ENCODE results near the gene KRTAP10-7. TPM values are rescaled to one million over a fixed set of nuclear protein-coding genes. Genes with fewer than 3 reads are reported as not detected.
A peak's percentile ranks its signal among the peaks of the same experiment; 100 is the strongest.
"Not testable (repeated sequence)": the region's sequence is repeated elsewhere in the genome, so short reads cannot be mapped to it uniquely, and the experiment has no call there.

KRTAP10-7 gene, protein sequence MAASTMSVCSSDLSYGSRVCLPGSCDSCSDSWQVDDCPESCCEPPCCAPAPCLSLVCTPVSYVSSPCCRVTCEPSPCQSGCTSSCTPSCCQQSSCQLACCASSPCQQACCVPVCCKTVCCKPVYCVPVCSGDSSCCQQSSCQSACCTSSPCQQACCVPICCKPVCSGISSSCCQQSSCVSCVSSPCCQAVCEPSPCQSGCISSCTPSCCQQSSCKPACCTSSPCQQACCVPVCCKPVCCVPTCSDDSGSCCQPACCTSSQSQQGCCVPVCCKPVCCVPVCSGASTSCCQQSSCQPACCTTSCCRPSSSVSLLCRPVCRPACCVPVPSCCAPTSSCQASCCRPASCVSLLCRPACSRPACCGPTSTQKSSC
- not detected for total RNA-seq

DNA sequence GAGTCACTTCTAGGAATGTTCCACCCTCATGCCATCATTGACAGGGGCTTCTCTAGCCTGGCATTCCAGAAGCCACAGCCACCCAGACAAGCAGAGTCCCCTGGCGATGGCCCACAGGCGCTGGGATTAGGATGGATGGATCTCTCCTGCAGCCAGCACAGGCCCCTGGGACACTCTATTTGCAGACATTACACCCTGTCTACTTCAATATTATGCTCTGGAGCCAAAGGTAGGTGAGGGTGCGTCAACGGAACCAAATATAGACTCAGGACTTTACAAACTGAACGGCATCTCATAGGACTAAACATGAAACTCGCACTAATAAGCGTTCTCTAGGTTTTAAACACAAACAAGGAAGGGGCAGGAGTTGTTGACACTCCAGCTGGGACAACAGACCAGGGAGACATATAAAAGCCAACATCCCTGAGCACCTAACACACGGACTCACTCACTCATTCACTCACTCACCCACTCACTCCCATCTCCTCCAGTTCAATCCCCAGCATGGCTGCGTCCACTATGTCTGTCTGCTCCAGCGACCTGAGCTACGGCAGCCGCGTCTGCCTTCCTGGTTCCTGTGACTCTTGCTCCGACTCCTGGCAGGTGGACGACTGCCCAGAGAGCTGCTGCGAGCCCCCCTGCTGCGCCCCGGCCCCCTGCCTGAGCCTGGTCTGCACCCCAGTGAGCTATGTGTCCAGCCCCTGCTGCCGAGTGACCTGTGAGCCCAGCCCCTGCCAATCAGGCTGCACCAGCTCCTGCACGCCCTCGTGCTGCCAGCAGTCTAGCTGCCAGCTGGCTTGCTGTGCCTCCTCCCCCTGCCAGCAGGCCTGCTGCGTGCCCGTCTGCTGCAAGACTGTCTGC lies at the start of gene KRTAP10-7:
KRTAP10-7 (plus strand) TSS at position 480 of the 861 bp plus-strand sequence; CDS start at position 505, 25 bp downstream.
- DNase-seq, H3K27ac ChIP-seq, H3K4me3 ChIP-seq, H3K4me1 ChIP-seq, H3K9me3 ChIP-seq, H3K27me3 ChIP-seq, H3K36me3 ChIP-seq: not testable (repeated sequence)

DNA sequence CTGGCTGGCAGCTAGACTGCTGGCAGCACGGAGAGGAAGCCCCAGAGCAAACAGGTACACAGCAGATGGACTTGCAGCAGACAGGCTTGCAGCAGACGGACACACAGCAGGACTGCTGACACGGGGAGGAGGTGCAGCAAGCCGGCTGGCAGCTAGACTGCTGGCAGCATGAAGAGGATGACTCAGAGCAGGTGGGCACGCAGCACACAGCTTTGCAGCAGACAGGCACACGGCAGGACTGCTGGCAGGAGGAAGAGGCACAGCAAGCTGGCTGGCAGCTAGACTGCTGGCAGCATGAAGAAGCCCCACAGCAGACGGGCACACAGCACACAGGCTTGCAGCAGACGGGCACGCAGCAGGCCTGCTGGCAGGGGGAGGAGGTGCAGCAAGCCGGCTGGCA lies 49.6 kb upstream of the KRTAP10-7 start:
- no peaks in the 10 kb centered on the region for H3K36me3 ChIP-seq

DNA sequence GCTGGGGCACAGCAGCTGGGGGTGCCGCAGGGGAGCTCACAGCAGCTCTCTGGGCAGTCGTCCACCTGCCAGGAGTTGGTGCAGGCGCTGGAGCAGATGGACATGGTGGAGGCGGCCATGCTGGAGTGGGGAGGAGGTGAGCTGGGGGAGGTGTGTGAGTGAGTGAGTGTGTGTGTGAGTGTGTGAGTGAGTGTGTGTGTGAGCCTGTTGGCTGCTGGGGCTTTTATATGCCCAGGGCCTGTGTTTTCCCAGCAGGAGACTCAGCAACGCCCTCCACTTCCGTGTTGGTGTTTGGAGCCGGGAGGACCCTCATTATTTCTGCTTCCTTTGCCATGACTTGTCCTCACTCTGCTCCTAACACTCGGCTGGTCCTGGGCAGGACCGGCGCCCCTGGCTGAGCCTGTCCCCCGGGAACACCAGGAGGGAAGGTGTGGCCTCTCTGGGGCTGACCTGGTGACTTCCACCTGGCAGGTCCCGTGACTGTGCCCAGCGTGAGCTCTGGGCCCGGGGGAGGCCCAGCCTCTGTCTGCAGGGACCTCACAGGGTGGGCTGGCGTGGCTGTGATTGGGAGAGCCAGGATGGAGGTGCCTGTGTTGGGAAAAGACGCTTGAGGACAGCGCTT lies 48.9 kb upstream of the KRTAP10-7 start, which contains the start of gene KRTAP10-2:
KRTAP10-2 (minus strand) TSS at position 166 of the 622 bp plus-strand sequence; CDS start at position 119, 47 bp downstream.
- Histone ChIP-seq H3K27me3 (no peaks in the 10 kb centered on the region), H3K27ac (no peak within 1 kb of the TSS), H3K4me3 (no peak within 1 kb of the TSS), H3K36me3 (no peaks in the 10 kb centered on the region), H3K4me1 (no peaks in the 10 kb centered on the region), H3K9me3 (no peaks in the 10 kb centered on the region)
- TF ChIP-seq, protein P1, sequence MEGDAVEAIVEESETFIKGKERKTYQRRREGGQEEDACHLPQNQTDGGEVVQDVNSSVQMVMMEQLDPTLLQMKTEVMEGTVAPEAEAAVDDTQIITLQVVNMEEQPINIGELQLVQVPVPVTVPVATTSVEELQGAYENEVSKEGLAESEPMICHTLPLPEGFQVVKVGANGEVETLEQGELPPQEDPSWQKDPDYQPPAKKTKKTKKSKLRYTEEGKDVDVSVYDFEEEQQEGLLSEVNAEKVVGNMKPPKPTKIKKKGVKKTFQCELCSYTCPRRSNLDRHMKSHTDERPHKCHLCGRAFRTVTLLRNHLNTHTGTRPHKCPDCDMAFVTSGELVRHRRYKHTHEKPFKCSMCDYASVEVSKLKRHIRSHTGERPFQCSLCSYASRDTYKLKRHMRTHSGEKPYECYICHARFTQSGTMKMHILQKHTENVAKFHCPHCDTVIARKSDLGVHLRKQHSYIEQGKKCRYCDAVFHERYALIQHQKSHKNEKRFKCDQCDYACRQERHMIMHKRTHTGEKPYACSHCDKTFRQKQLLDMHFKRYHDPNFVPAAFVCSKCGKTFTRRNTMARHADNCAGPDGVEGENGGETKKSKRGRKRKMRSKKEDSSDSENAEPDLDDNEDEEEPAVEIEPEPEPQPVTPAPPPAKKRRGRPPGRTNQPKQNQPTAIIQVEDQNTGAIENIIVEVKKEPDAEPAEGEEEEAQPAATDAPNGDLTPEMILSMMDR (IDR thresholded peaks at IDR 0.05), result no peak
- TF ChIP-seq POLR2A (IDR thresholded peaks at IDR 0.05), result no peak
- DNase-seq, result peak in 2 of 3 donors; percentile 7 to 35

More for the DNA sequence above, 49.6 kb upstream of the KRTAP10-7 start:
- no peak for TF ChIP-seq POLR2A (IDR thresholded peaks at IDR 0.05)
- TF ChIP-seq, protein P1 (IDR thresholded peaks at IDR 0.05), result no peak
- no peaks in the 10 kb centered on the region for H3K9me3 ChIP-seq
- H3K4me3 ChIP-seq, result no peak overlapping the region
- H3K27ac ChIP-seq, result no peak overlapping the region
- H3K27me3 ChIP-seq, result no peaks in the 10 kb centered on the region
- DNase-seq, result peak in 1 of 3 donors; percentile 15
- no peaks in the 10 kb centered on the region for H3K4me1 ChIP-seq

DNA sequence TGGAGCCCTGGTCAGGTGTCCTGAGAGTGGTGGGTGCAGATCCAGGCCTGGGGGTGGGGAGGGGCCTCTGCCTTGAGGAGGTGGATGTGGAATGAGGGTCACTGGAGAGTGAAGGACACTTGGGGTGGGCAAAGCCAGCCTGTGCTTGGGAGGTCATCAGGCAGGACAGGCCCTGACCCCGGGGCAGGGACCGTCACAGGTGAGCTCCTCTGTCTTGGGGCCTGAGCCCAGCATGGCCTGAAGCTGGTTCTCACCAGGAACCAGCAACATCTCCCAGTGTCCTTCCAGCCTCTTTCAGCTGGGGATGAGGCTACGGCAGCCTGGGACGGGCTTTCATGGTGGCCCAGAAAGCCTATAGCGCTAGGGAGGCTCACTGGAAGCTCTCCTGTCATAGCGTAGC lies 48.3 kb upstream of the KRTAP10-7 start:
- Histone ChIP-seq H3K9me3 (no peaks in the 10 kb centered on the region), H3K4me3 (no peak overlapping the region), H3K4me1 (no peaks in the 10 kb centered on the region), H3K27me3 (no peaks in the 10 kb centered on the region), H3K36me3 (no peaks in the 10 kb centered on the region), H3K27ac (no peak overlapping the region)
- TF ChIP-seq POLR2A (IDR thresholded peaks at IDR 0.05), result no peak
- TF ChIP-seq, protein P1 (IDR thresholded peaks at IDR 0.05), result no peak
- DNase-seq, result peak in 2 of 3 donors; percentile 2 to 14

DNA sequence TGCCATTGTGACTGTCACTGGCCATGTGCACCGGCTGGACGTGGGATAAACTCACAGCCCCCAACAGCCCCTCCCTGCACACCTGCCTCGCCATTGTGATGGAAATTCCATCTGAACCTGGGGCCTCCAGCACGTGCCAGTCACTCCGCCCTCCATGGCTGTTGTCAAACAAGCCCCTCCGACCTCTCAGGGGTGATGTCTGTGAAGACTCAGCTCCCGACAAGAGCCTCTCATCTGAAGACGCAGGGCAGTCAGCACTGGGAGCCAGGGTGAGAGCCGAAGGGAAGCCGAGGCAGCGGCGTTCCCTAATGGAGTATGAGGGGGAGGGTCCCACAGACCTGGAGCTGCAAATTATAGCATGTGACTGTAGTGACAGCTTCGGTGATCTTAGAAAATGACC lies 47.7 kb upstream of the KRTAP10-7 start:
- DNase-seq, result peak in 2 of 3 donors; percentile 7 to 32
- Histone ChIP-seq H3K4me1 (no peaks in the 10 kb centered on the region), H3K9me3 (no peaks in the 10 kb centered on the region), H3K27ac (no peak overlapping the region), H3K36me3 (no peaks in the 10 kb centered on the region), H3K27me3 (no peaks in the 10 kb centered on the region), H3K4me3 (no peak overlapping the region)
- TF ChIP-seq POLR2A (IDR thresholded peaks at IDR 0.05), result no peak
- TF ChIP-seq, protein P1 (IDR thresholded peaks at IDR 0.05), result no peak
